Measurements from ENCODE around the gene GLCE.

- TF ChIP-seq, protein P1, sequence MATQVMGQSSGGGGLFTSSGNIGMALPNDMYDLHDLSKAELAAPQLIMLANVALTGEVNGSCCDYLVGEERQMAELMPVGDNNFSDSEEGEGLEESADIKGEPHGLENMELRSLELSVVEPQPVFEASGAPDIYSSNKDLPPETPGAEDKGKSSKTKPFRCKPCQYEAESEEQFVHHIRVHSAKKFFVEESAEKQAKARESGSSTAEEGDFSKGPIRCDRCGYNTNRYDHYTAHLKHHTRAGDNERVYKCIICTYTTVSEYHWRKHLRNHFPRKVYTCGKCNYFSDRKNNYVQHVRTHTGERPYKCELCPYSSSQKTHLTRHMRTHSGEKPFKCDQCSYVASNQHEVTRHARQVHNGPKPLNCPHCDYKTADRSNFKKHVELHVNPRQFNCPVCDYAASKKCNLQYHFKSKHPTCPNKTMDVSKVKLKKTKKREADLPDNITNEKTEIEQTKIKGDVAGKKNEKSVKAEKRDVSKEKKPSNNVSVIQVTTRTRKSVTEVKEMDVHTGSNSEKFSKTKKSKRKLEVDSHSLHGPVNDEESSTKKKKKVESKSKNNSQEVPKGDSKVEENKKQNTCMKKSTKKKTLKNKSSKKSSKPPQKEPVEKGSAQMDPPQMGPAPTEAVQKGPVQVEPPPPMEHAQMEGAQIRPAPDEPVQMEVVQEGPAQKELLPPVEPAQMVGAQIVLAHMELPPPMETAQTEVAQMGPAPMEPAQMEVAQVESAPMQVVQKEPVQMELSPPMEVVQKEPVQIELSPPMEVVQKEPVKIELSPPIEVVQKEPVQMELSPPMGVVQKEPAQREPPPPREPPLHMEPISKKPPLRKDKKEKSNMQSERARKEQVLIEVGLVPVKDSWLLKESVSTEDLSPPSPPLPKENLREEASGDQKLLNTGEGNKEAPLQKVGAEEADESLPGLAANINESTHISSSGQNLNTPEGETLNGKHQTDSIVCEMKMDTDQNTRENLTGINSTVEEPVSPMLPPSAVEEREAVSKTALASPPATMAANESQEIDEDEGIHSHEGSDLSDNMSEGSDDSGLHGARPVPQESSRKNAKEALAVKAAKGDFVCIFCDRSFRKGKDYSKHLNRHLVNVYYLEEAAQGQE (IDR thresholded peaks at IDR 0.05; ENCODE audit: low read depth), result no peak
- TF ChIP-seq, protein P2, sequence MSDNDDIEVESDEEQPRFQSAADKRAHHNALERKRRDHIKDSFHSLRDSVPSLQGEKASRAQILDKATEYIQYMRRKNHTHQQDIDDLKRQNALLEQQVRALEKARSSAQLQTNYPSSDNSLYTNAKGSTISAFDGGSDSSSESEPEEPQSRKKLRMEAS (IDR thresholded peaks at IDR 0.05), result no peak
- no peak for TF ChIP-seq YY1 (IDR thresholded peaks at IDR 0.05; ENCODE audit: low read depth)
- TF ChIP-seq TAF1 (IDR thresholded peaks at IDR 0.05; ENCODE audit: low read depth), result no peak
- TF ChIP-seq TEAD4 (IDR thresholded peaks at IDR 0.05), result no peak
- no peak for TF ChIP-seq CREB1 (IDR thresholded peaks at IDR 0.05; ENCODE audit: low read depth)
- TF ChIP-seq EP300 (IDR thresholded peaks at IDR 0.05; ENCODE audit: borderline replicate concordance), result no peak
- no peak for TF ChIP-seq EGR1 (IDR thresholded peaks at IDR 0.05)
- no peak for TF ChIP-seq CEBPB (IDR thresholded peaks at IDR 0.05)
- TF ChIP-seq FOXM1 (IDR thresholded peaks at IDR 0.05; ENCODE audit: borderline replicate concordance, low read depth), result no peak
- no peak for TF ChIP-seq NFIC (IDR thresholded peaks at IDR 0.05)
These were observed 65.1 kb downstream of the GLCE start for GRCh38 chr15:69225355-69226022.
